ENCODE results near the gene SEC24B.
A peak's percentile ranks its signal among the peaks of the same experiment; 100 is the strongest.
"Not testable (repeated sequence)": the region's sequence is repeated elsewhere in the genome, so short reads cannot be mapped to it uniquely, and the experiment has no call there.

Gene SEC24B

DNA sequence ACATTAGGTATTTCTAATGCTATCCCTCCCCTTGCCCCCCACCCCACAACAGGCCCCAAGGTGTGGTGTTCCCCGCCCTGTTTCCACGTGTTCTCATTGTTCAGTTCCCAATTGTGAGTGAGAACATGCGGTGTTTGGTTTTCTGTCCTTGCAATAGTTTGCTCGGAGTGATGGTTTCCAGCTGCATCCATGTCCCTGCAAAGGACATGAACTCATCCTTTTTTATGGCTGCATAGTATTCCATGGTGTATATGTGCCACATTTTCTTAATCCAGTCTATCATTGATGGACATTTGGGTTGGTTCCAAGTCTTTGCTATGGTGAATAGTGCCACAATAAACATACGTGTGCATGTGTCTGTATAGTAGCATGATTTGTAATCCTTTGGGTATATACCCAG lies 146.4 kb downstream of the SEC24B start:
- DNase-seq (ENCODE audit: low spot score) = not testable (repeated sequence)

DNA sequence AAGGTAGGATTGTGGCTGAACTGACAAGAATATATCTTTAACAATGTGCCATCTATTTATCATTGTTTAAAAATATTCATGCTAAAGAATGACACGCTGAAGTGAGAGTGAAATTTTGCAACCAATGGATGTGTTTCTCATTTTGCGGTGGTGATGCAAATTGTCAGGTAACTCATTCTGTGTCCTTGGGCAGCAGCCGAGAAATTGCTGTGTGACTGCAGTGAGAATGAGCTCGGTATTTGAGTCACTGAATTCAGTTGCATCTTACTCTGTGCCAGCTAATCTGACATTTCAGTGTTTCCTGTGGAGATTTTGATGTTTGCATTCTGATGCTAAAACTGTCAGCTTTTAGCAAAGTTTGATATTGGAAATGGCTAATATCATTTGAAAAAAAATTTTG lies 154.6 kb downstream of the SEC24B start:
- peak; percentile 30 for DNase-seq (ENCODE audit: low spot score)

DNA sequence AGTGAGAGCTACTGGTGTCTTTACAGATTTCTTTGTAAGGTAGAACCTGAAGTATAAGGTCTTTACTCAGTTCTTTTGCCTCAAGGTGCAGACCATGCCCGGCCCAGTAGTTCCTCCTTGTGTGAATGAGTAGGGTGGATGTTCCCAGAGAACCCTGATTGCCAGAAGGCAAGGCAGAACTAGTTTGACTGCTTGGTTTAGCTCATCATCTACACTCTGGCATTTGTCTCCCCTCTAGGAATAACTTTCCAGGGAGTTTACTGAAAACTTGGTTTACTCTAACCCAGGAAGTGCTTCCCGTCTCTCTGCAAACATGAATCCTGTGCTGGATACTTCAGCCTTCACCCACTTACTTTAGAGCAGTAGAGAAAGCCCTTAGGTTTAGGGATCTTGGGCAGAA lies 155.5 kb downstream of the SEC24B start:
- DNase-seq (ENCODE audit: low spot score) = no peak

DNA sequence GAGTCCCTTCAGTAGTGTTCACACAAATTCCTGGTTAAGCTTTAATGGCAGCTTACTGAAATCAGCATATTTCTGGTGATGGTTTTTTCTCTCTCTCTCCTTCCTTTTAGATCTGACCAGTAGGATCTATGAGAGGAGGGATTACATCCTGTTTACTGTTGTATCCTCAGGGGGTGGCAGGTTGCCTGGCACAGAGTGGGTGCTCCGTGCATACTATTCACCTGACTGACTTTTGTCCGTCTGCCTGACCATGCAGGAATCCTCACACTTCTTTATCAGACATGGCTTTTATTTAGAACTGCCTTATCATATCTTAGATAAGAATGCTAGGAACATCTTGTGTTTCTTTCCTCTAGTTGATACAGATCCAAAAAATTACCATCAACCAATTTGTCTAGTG lies 156.0 kb downstream of the SEC24B start:
- DNase-seq (ENCODE audit: low spot score) = no peak
